ENCODE results near the gene CD248.

- TF ChIP-seq POLR2A (IDR thresholded peaks at IDR 0.05) (no peak), POLR2AphosphoS5 (IDR thresholded peaks at IDR 0.05) (peak in 2 of 3 donors; percentile 25 to 44)
- TF ChIP-seq, protein P1, sequence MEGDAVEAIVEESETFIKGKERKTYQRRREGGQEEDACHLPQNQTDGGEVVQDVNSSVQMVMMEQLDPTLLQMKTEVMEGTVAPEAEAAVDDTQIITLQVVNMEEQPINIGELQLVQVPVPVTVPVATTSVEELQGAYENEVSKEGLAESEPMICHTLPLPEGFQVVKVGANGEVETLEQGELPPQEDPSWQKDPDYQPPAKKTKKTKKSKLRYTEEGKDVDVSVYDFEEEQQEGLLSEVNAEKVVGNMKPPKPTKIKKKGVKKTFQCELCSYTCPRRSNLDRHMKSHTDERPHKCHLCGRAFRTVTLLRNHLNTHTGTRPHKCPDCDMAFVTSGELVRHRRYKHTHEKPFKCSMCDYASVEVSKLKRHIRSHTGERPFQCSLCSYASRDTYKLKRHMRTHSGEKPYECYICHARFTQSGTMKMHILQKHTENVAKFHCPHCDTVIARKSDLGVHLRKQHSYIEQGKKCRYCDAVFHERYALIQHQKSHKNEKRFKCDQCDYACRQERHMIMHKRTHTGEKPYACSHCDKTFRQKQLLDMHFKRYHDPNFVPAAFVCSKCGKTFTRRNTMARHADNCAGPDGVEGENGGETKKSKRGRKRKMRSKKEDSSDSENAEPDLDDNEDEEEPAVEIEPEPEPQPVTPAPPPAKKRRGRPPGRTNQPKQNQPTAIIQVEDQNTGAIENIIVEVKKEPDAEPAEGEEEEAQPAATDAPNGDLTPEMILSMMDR (IDR thresholded peaks at IDR 0.05) = peak in 4 of 7 experiments; percentile 74 to 96 (median 88)
These were observed 4.8 kb downstream of the CD248 start for GRCh38 chr11:66311965-66312548.

Measured in stomach (tissue), 4 donors.